Ammon's horn (tissue), 1 donor: Measurements from ENCODE around the gene DND1.
"Not testable (repeated sequence)": the region's sequence is repeated elsewhere in the genome, so short reads cannot be mapped to it uniquely, and the experiment has no call there.

Experiments used
- DNase-seq: peaks from one replicate; pipeline ENCODE4 v3.0.0-alpha.2; 2016; ENCODE audit warnings: low spot score

DND1 gene

GRCh38 chr5:140673187-140673976, at the start of gene DND1:
TSS of gene DND1 (minus strand) at chr5:140673576. CDS start at chr5:140673542, 34 bp downstream.
- no peak for DNase-seq

- not testable (repeated sequence) for DNase-seq
These were observed 48.0 kb upstream of the DND1 start for GRCh38 chr5:140721395-140721794.

- not testable (repeated sequence) for DNase-seq
These were observed 47.4 kb upstream of the DND1 start for GRCh38 chr5:140720738-140721137.

- DNase-seq: no peak
These were observed 44.9 kb upstream of the DND1 start for GRCh38 chr5:140718266-140718592.

DNA sequence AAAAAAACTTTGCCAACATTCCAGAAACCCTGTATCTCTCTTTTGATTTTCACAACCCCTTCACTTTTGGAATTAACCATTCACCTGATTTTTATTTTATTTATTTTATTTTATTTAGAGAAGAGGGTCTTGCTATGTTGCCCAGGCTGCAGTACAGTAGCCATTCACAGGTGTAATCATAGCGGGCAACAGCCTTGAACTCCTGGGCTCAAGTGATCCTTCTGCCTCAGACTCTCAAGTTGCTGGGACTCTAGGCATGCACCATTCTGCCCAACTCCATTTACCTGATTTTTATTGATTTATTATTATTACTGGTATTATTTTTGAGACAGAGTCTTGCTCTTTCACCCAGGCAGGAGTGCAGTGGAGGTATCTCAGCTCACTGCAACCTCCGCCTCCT, 42.9 kb upstream of the DND1 start:
- DNase-seq: not testable (repeated sequence)

DNA sequence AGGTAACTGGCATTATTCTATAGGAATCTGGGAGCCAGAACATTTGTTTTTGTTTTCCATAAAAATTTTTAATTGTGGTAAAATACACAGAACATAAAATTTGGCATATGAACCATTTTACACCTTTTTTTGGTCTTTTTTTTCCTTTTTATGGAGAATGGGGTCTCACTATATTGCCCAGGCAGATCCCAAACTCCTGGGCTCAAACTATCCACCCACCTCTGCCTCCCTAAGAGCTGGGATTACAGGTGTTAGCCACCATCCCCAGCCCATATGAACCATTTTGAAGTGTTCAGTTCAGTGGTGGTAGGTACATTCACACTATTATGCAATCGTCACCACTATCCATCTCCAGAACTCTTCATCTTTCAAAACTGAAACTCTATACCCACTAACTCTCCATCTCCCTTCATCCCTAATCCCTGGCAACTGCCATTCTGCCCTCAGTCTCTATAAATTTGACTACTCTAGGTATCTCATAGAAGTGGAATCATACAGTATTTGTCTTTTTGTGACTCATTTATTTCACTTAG, 40.3 kb upstream of the DND1 start:
- DNase-seq: no peak

- no peak for DNase-seq
These were observed 38.4 kb upstream of the DND1 start for GRCh38 chr5:140711794-140712193.

- peak; percentile 67 for DNase-seq
These were observed 37.6 kb upstream of the DND1 start for GRCh38 chr5:140710899-140711552.

GRCh38 chr5:140708787-140709186, 35.4 kb upstream of the DND1 start:
- not testable (repeated sequence) for DNase-seq

- no peak for DNase-seq
These were observed 34.4 kb upstream of the DND1 start for GRCh38 chr5:140707812-140708211.

DNA sequence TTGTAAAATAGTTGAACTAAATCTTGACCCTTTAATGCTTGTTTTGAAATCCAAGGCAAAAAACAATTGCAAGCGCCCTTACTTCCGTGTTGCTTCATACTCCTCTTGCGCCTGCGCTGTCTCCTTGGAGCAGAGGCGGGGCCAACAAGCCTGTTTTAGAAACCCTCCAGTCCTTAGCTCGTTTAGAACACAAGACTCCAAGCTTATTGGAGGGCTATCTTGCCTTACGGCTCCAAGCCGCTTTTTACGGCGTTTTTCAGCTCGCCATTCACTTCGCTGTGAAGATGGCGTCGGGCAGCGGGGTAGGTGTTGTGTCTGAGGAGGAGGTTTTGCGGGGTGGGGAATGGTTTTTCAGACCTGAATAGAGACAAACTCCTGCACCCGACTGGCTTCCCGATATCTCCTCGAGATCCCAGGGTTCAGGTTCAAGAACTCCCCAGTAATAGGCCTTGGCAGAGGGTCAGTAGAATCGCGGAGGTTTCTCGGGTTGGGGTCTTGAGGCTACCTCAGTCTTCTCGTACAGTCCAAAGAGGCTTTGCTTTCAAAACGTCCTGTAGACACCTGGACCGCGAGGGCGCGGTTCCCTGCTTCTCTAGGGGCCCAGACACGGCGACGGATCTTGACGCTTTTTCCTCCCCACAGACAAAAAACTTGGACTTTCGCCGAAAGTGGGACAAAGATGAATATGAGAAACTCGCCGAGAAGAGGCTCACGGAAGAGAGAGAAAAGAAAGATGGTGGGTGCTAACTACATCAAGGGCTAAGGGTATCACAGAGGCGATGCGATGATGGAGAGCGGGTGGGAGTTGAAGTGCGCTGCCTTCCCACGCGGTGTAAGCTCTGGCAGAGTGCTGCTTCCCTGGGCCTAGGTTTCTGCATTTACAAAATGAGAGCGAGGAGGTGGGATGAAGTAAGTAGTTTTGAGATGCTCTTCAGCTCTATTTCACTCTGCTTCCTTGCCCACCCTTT, 27.1 kb upstream of the DND1 start, which contains the start of gene ZMAT2:
TSS of gene ZMAT2 (plus strand) at position 271 of the 968 bp plus-strand sequence. CDS start at position 285, 14 bp downstream.
- peak; percentile 99 for DNase-seq

DNA sequence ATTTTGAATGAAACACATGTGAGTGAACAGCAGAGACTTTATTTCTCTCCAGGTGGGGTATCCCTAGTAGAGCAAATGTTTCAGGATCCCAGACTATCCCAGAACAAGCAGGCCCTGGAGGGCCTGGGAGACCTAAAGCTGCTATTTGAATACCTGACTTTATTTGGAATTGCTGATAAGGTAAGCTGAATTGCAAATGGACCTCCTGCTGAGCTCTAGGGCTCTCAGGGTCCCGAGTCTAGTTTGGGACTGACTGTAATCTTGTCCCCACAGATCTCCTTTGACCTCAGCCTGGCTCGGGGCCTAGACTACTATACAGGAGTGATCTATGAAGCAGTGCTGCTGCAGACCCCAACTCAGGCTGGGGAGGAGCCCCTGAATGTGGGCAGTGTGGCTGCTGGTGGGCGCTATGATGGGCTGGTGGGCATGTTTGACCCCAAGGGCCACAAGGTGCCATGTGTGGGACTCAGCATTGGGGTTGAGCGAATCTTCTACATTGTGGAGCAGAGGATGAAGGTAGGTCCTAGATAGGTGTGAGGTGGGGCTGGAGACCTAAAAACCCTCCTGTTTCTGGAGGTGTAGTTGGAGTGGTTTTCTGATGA, 23.6 kb upstream of the DND1 start:
- no peak for DNase-seq

DNA sequence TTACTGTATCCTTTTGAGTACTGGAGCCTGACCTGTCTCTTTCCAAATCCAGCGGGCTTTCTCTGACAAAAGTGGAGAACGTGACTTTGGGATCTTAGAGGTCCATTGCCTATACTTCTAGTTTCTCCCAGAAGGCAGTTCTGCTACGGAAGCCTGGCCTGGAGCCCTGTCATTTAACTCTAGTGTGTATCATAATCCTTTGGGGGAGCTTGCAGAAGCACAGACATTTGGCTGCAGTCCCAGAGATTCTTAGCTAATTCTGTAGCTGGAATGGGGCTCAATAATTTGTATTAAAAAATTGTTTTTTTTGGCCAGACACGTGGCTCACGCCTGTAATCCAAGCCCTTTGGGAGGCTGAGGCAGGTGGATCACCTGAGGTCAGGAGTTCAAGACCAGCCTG, 20.9 kb upstream of the DND1 start:
- DNase-seq: no peak

GRCh38 chr5:140690941-140691924, 17.9 kb upstream of the DND1 start, which contains the start of the genes HARS1 and HARS2:
TSS of gene HARS1 (minus strand) at chr5:140691370. CDS start at chr5:140691304, 66 bp downstream.
TSS of gene HARS2 (plus strand) at chr5:140691455. CDS start at chr5:140691649, 194 bp downstream.
- peak; percentile 93 for DNase-seq

DNA sequence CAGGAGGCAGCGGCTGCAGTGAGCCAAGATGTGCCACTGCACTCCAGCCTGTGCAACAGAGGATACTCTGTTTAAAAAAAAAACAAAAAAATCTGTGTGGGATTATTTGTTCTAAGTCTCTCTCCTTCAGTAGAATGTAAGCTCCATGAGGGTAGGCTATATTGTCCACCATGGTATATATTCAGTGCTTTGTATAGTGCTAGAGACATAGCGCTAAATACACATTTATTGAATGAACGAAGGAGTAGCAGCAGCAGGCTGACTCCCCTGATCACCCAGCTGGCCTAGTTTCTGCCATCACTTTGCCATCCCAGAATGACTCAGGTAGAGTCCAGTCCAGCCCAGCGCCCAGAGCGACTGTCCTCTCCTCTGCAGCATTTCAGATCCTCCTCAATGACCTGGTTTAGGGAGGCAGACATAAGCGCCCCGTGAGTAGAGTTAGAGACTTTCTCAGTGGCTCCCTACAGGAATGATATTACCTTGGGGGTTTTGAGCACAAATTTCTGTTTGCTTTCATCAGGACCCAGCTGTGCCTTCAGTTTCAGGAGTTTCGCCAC, 17.1 kb upstream of the DND1 start:
- DNase-seq: no peak

GRCh38 chr5:140678993-140679392, 5.6 kb upstream of the DND1 start:
- DNase-seq: no peak

GRCh38 chr5:140677947-140678346, 4.6 kb upstream of the DND1 start:
- DNase-seq: no peak

DNA sequence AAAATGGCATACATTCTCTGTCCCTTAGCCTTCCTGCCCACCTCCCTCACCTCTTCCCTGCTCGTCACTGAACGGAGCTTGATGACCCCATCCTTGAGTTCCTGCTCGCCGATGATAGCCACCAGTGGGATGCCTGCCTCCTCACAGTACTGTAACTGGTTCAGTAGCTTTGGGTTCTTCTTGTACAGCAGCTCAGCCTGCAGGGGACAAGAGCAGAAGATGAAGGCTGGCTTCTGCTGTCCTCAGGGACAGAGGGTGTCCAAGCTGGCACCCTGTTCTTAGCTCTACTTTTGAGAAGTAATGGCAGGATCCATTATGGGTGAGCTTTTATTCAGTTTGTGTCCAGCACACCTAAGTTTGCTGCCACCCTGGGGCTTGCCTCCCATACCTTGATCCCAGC, 1.3 kb upstream of the DND1 start:
- no peak for DNase-seq

- no peak for DNase-seq
These were observed 835 bp upstream of the DND1 start for GRCh38 chr5:140674211-140674610.
